ENCODE results near the gene KDM3B. TPM values are rescaled to one million over a fixed set of nuclear protein-coding genes. Genes with fewer than 3 reads are reported as not detected.

KDM3B gene
- total RNA-seq, 4 donors from 2014 or later, result 60.8 to 101 (median 76.6) TPM

DNA sequence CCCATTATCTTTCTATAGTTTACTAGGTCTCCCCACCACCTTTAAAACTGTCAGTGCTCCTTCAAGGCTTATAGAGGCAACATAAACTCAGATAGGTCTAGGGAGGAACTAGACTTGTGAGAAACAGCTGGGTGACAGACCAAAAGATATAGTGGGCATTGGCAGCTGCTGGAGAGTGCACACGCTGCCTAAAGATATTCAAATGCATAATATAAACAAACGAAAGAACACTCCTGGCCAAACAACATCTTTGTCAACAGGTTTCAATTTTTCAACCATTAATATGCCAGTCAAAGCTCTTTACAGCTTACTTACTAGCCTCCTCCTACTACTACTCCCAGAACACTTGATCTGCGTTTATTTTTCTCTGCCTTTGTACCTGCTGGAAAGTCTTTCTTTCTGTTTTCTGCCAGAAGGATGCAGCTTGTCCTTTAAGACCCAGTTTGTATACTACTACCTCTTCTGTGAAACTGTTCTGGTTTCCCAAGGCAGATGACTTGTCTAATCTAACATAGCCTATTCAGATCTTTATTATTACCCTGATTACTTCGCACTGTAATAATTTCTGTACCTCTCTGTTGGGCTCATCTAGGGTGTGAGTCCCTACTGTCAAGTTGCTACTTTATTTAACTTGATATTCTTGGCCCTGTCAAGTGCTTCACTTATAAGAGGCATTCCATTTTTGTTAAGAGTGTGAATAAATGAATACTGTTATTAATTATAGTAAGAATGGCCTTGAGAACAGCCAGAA, 14.3 kb downstream of the KDM3B start:
- Histone ChIP-seq H3K27me3 (no peaks in the 10 kb centered on the region), H3K27ac (no peak overlapping the region), H3K9me3 (no peaks in the 10 kb centered on the region), H3K4me1 (peaks cover 6 to 54% (median 10%) of the 10 kb centered on the region in 4 donors), H3K36me3 (no peaks in the 10 kb centered on the region), H3K4me3 (no peak overlapping the region)
- DNase-seq, result no peak
- in situ Hi-C loops (cut with MboI; ENCODE audit: low pct_ligation_motif_present in 1 of 4, low pct_unique_long_range_greater_than_20kb in 1 of 4, low sequenced_read_pairs in 3 of 4) (no loop called here), intact Hi-C loops (cut with DNase I; ENCODE audit: low total_unique reads) (no loop called here)
- no peak for TF ChIP-seq POLR2A (IDR thresholded peaks at IDR 0.05)
- no peak for TF ChIP-seq POLR2AphosphoS5 (IDR thresholded peaks at IDR 0.05)
- no peak for TF ChIP-seq EP300 (IDR thresholded peaks at IDR 0.05; ENCODE audit: low read depth)
- TF ChIP-seq, protein P1, sequence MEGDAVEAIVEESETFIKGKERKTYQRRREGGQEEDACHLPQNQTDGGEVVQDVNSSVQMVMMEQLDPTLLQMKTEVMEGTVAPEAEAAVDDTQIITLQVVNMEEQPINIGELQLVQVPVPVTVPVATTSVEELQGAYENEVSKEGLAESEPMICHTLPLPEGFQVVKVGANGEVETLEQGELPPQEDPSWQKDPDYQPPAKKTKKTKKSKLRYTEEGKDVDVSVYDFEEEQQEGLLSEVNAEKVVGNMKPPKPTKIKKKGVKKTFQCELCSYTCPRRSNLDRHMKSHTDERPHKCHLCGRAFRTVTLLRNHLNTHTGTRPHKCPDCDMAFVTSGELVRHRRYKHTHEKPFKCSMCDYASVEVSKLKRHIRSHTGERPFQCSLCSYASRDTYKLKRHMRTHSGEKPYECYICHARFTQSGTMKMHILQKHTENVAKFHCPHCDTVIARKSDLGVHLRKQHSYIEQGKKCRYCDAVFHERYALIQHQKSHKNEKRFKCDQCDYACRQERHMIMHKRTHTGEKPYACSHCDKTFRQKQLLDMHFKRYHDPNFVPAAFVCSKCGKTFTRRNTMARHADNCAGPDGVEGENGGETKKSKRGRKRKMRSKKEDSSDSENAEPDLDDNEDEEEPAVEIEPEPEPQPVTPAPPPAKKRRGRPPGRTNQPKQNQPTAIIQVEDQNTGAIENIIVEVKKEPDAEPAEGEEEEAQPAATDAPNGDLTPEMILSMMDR (IDR thresholded peaks at IDR 0.05), result no peak
- 52 to 54% methylated on average over 3 to 4 of the region's 4 CpGs for WGBS, 2 donors (ENCODE audit: low coverage in 1 of 2)

DNA sequence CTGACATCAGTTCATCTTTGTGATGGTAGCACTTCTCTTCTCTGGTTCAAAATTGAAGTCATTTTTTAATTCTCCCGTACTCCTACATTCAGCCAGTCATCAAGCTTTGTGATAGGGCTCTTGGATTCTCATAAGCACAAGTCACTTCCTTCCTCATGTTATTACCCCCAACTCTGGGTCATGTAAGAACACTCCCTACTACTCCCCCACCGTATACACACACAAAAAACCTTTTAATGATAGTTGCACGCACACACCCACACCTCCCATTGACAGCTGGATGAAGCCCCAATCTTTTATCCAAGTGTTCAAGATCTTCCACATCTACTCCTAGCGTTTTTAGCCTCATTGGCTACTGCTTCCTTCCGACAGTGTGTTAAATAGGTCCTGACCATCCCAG, 16.8 kb downstream of the KDM3B start:
- DNase-seq, result no peak
- TF ChIP-seq EP300 (IDR thresholded peaks at IDR 0.05; ENCODE audit: low read depth), result no peak
- TF ChIP-seq POLR2AphosphoS5 (IDR thresholded peaks at IDR 0.05), result no peak
- TF ChIP-seq, protein P1 (IDR thresholded peaks at IDR 0.05), result no peak
- no peak for TF ChIP-seq POLR2A (IDR thresholded peaks at IDR 0.05)
- Histone ChIP-seq H3K27ac (peak overlapping the region in 2 of 4 donors; percentile 19 to 46), H3K4me1 (peaks cover 6 to 58% (median 10%) of the 10 kb centered on the region in 4 donors), H3K4me3 (no peak overlapping the region), H3K27me3 (no peaks in the 10 kb centered on the region), H3K36me3 (peaks cover 0 to 7% (median 2%) of the 10 kb centered on the region in 4 donors), H3K9me3 (no peaks in the 10 kb centered on the region)
- intact Hi-C loops (cut with DNase I; ENCODE audit: low total_unique reads) (no loop called here), in situ Hi-C loops (cut with MboI; ENCODE audit: low pct_ligation_motif_present in 1 of 4, low pct_unique_long_range_greater_than_20kb in 1 of 4, low sequenced_read_pairs in 3 of 4) (no loop called here)
- WGBS, 2 donors (ENCODE audit: low coverage in 1 of 2), result 63 to 71% methylated on average over 4 to 5 of the region's 5 CpGs

GRCh38 chr5:138369706-138370105, 17.2 kb downstream of the KDM3B start:
- Histone ChIP-seq H3K4me3 (no peak overlapping the region), H3K9me3 (no peaks in the 10 kb centered on the region), H3K36me3 (peaks cover 0 to 11% (median 5%) of the 10 kb centered on the region in 4 donors), H3K27ac (peak overlapping the region in 2 of 4 donors; percentile 19 to 46), H3K27me3 (no peaks in the 10 kb centered on the region), H3K4me1 (peaks cover 6 to 58% (median 10%) of the 10 kb centered on the region in 4 donors)
- WGBS, 2 donors (ENCODE audit: low coverage in 1 of 2), result 76% methylated on average over 2 of the region's 2 CpGs; no CpG with 5 or more reads in 1 of the 2 donors
- in situ Hi-C loops (cut with MboI; ENCODE audit: low pct_ligation_motif_present in 1 of 4, low pct_unique_long_range_greater_than_20kb in 1 of 4, low sequenced_read_pairs in 3 of 4) (no loop called here), intact Hi-C loops (cut with DNase I; ENCODE audit: low total_unique reads) (no loop called here)
- no peak for DNase-seq
- TF ChIP-seq EP300 (IDR thresholded peaks at IDR 0.05; ENCODE audit: low read depth), result no peak
- TF ChIP-seq, protein P1 (IDR thresholded peaks at IDR 0.05), result no peak
- TF ChIP-seq POLR2AphosphoS5 (IDR thresholded peaks at IDR 0.05), result no peak
- TF ChIP-seq POLR2A (IDR thresholded peaks at IDR 0.05), result peak; percentile 14

DNA sequence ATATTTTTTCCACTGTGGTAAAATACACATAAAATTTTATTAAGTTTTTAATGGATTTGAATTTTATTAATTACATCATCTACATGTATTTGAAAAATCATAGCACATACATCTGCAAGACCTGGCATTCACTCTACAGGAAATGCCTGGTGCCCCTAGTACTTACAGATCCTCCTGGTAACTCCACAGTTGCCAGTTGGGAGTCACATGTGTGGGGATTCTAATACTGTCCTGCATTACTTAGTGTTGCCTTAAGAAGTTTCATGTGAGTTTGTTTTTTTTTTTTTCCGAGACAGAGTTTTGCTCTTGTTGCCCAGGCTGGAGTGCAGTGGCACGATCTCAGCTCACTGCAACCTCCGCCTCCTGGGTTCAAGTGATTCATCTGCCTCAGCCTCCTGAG, 18.1 kb downstream of the KDM3B start:
- peak overlapping the region in 1 of 4 donors; percentile 18 for H3K27ac ChIP-seq
- TF ChIP-seq POLR2A (IDR thresholded peaks at IDR 0.05) (no peak), EP300 (IDR thresholded peaks at IDR 0.05; ENCODE audit: low read depth) (no peak), POLR2AphosphoS5 (IDR thresholded peaks at IDR 0.05) (no peak)
- TF ChIP-seq, protein P1 (IDR thresholded peaks at IDR 0.05), result no peak
- in situ Hi-C loops (cut with MboI; ENCODE audit: low pct_ligation_motif_present in 1 of 4, low pct_unique_long_range_greater_than_20kb in 1 of 4, low sequenced_read_pairs in 3 of 4), result no loop called here
- peaks cover 6 to 58% (median 10%) of the 10 kb centered on the region in 4 donors for H3K4me1 ChIP-seq
- intact Hi-C loops (cut with DNase I; ENCODE audit: low total_unique reads), result no loop called here
- H3K27me3 ChIP-seq, result no peaks in the 10 kb centered on the region
- 64 to 91% methylated on average over 3 of the region's 3 CpGs for WGBS, 2 donors (ENCODE audit: low coverage in 1 of 2)
- no peak overlapping the region for H3K4me3 ChIP-seq
- no peak for DNase-seq
- H3K36me3 ChIP-seq, result peaks cover 0 to 20% (median 9%) of the 10 kb centered on the region in 4 donors
- no peaks in the 10 kb centered on the region for H3K9me3 ChIP-seq

Data from transverse colon (tissue), 4 donors.